Natural killer cell (primary cell): ENCODE data around the gene NTM. TPM values are rescaled to one million over a fixed set of nuclear protein-coding genes. Genes with fewer than 3 reads are reported as not detected.

ENCODE experiments used
- ATAC-seq, 3 donors: fragments of 150-1000 bp in 2 of 3; fragments of 200-7000 bp in 1 of 3; cut with Tn5 transposase; 1 replicate in 1 of 3; 2 replicates in 2 of 3; pipeline ENCODE4 v1.10.0; 2021; ENCODE audit warnings: mild to moderate bottlenecking in 2 of 3, moderate library complexity in 2 of 3
- DNase-seq, 2 donors: peaks; one replicate each; pipeline versions ENCODE4 v3.0.0 to v3.0.0-alpha.2; 2013 to 2021; ENCODE audit warnings: mixed read lengths in 1 of 2
- H3K27ac ChIP-seq: one replicate; pipeline ENCODE4 v1.5.1; 2013; ENCODE audit warnings: mild to moderate bottlenecking, low read length
- H3K27me3 ChIP-seq: one replicate; pipeline ENCODE4 v1.6.1; 2013; ENCODE audit warnings: low read length; ENCODE audit not compliant: control insufficient read depth, insufficient read depth
- H3K36me3 ChIP-seq: one replicate; pipeline ENCODE4 v1.6.1; 2013; ENCODE audit warnings: low read length; ENCODE audit not compliant: control insufficient read depth, insufficient read depth
- H3K4me1 ChIP-seq: one replicate; pipeline ENCODE4 v1.6.1; 2013; ENCODE audit warnings: low read length; ENCODE audit not compliant: control insufficient read depth, insufficient read depth
- H3K4me3 ChIP-seq: one replicate; pipeline ENCODE4 v1.5.1; 2013; ENCODE audit warnings: low read length
- H3K9me3 ChIP-seq: one replicate; pipeline ENCODE4 v1.6.1; 2013; ENCODE audit warnings: low read length; ENCODE audit not compliant: control insufficient read depth, insufficient read depth
- H3K27ac Mint-ChIP-seq, 2 donors: one replicate each; pipeline ENCODE4 v1.8.0; 2022; ENCODE audit warnings: mild to moderate bottlenecking in 2 of 2, mixed read lengths in 2 of 2, moderate library complexity in 1 of 2
- H3K27me3 Mint-ChIP-seq, 2 donors: one replicate each; pipeline ENCODE4 v1.8.0; 2022; ENCODE audit warnings: low read depth in 2 of 2, mixed read lengths in 2 of 2
- H3K36me3 Mint-ChIP-seq: one replicate; pipeline ENCODE4 v1.8.0; 2022; ENCODE audit warnings: mixed read lengths
- H3K4me1 Mint-ChIP-seq, 2 donors: one replicate each; pipeline ENCODE4 v1.8.0; 2022; ENCODE audit warnings: mixed read lengths in 2 of 2
- H3K4me3 Mint-ChIP-seq: one replicate; pipeline ENCODE4 v1.8.0; 2022; ENCODE audit warnings: mild to moderate bottlenecking, moderate library complexity, mixed read lengths
- H3K9me3 Mint-ChIP-seq, 2 donors: one replicate each; pipeline ENCODE4 v1.8.0; 2022; ENCODE audit warnings: mixed read lengths in 2 of 2
- CTCF ChIP-seq: fragments of 200-600 bp; IDR thresholded peaks from one replicate; pipeline ENCODE4 v1.8.0; 2022; ENCODE audit warnings: antibody characterized with exemption
- WGBS: methylation state at CpG from one replicate; pipeline ENCODE4 v1.1.7; 2013; ENCODE audit warnings: missing lambda C conversion rate; ENCODE audit not compliant: insufficient coverage; 5-methylcytosine and 5-hydroxymethylcytosine counted together
- intact Hi-C: fragments of 100-400 bp; cut with micrococcal nuclease; formaldehyde crosslinking; loops from one replicate; pipeline ENCODE4 v1.14.2; 2022
- total RNA-seq, 4 donors: library from RNA; stranded (reverse); fragments of 120-200 nt in 1 of 4; gene quantifications; one replicate each; pipeline versions ENCODE4 v1.2.3 to v1.2.4, GENCODE V29; 2013 to 2022

NTM gene
- total RNA-seq, 3 donors from 2014 or later (not counting 1 experiment from before 2014, with no cell fraction given): not detected

GRCh38 chr11:132035766-132036165, 665.4 kb downstream of the NTM start:
- ATAC-seq: no peak
- peaks cover 4 to 5% of the 10 kb centered on the region in 2 donors for H3K9me3 Mint-ChIP-seq
- no peaks in the 10 kb centered on the region for H3K4me1 ChIP-seq
- no peaks in the 10 kb centered on the region for H3K9me3 ChIP-seq
- no peak overlapping the region for H3K27ac ChIP-seq
- TF ChIP-seq CTCF: no peak
- WGBS: 94% methylated on average over 4 of the region's 4 CpGs
- DNase-seq: no peak
- H3K36me3 ChIP-seq: no peaks in the 10 kb centered on the region
- no peaks in the 10 kb centered on the region for H3K36me3 Mint-ChIP-seq
- H3K27ac Mint-ChIP-seq: no peak overlapping the region
- intact Hi-C loops: no loop called here
- H3K4me3 ChIP-seq: no peak overlapping the region
- H3K27me3 Mint-ChIP-seq: peaks cover 0 to 3% of the 10 kb centered on the region in 2 donors
- H3K27me3 ChIP-seq: no peaks in the 10 kb centered on the region
- H3K4me1 Mint-ChIP-seq: no peaks in the 10 kb centered on the region
- no peak overlapping the region for H3K4me3 Mint-ChIP-seq

- no peaks in the 10 kb centered on the region for H3K9me3 ChIP-seq
- Mint-ChIP-seq H3K4me1 (no peaks in the 10 kb centered on the region), H3K27ac (no peak overlapping the region), H3K36me3 (no peaks in the 10 kb centered on the region), H3K9me3 (peaks cover 4 to 8% of the 10 kb centered on the region in 2 donors), H3K27me3 (peaks cover 0 to 3% of the 10 kb centered on the region in 2 donors), H3K4me3 (no peak overlapping the region)
- no peak overlapping the region for H3K4me3 ChIP-seq
- no peaks in the 10 kb centered on the region for H3K27me3 ChIP-seq
- WGBS: 100% methylated on average over 1 of the region's 2 CpGs
- ATAC-seq (no peak), DNase-seq (no peak)
- H3K36me3 ChIP-seq: no peaks in the 10 kb centered on the region
- H3K27ac ChIP-seq: no peak overlapping the region
- intact Hi-C loops: no loop called here
- no peaks in the 10 kb centered on the region for H3K4me1 ChIP-seq
- no peak for TF ChIP-seq CTCF
Observed at GRCh38 chr11:132036220-132036619, 665.8 kb downstream of the NTM start.

- Mint-ChIP-seq H3K4me3 (no peak overlapping the region), H3K4me1 (no peaks in the 10 kb centered on the region), H3K36me3 (no peaks in the 10 kb centered on the region), H3K27ac (no peak overlapping the region), H3K9me3 (peaks cover 4 to 8% of the 10 kb centered on the region in 2 donors), H3K27me3 (peaks cover 0 to 3% of the 10 kb centered on the region in 2 donors)
- intact Hi-C loops: no loop called here
- no peak for TF ChIP-seq CTCF
- Histone ChIP-seq H3K36me3 (no peaks in the 10 kb centered on the region), H3K27me3 (no peaks in the 10 kb centered on the region), H3K4me3 (no peak overlapping the region), H3K9me3 (no peaks in the 10 kb centered on the region), H3K4me1 (no peaks in the 10 kb centered on the region), H3K27ac (no peak overlapping the region)
- ATAC-seq (no peak), DNase-seq (no peak)
- WGBS: 88% methylated on average over 4 of the region's 4 CpGs
Observed at GRCh38 chr11:132036746-132037466, 666.5 kb downstream of the NTM start.

DNA sequence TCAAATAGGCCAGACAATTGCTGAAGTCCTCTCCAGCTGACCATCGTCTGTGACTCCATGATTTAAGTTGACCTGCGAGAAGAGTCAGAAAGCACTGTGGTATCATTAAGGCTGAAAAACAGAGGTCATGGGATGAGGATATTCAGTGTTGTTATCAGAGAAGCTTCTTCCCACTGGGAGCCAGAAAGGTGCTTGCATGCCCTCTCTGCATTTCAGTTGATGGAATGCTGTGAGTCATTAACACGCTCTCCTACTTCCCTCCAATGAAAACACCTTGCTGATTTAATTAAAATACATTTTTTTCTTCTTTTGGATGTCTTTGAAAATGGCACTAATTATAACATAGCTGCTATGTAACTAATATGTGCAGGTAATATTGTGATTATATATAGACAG, 667.0 kb downstream of the NTM start:
- no peak overlapping the region for H3K4me3 ChIP-seq
- Mint-ChIP-seq H3K36me3 (no peaks in the 10 kb centered on the region), H3K27ac (no peak overlapping the region), H3K27me3 (no peaks in the 10 kb centered on the region), H3K9me3 (peaks cover 0 to 5% of the 10 kb centered on the region in 2 donors), H3K4me1 (no peaks in the 10 kb centered on the region), H3K4me3 (no peak overlapping the region)
- DNase-seq: no peak
- H3K4me1 ChIP-seq: no peaks in the 10 kb centered on the region
- no peaks in the 10 kb centered on the region for H3K36me3 ChIP-seq
- intact Hi-C loops: no loop called here
- WGBS: 94% methylated on average over 2 of the region's 3 CpGs
- TF ChIP-seq CTCF: no peak
- H3K27me3 ChIP-seq: no peaks in the 10 kb centered on the region
- H3K27ac ChIP-seq: no peak overlapping the region
- no peak for ATAC-seq
- H3K9me3 ChIP-seq: no peaks in the 10 kb centered on the region
